BJ (cell line): Measurements from ENCODE around the gene TMEM185B. TPM values are rescaled to one million over a fixed set of nuclear protein-coding genes. Genes with fewer than 3 reads are reported as not detected.

ENCODE experiments used
- CTCF ChIA-PET: fragments of 350-600 bp; formaldehyde crosslinking; extraction: SDS; loops from one replicate; lab custom pipeline; 2021; ENCODE audit warnings: antibody characterized with exemption, inconsistent platforms; lab: Yijun Ruan, JAX
- POLR2A ChIA-PET: fragments of 300-600 bp; sonication (Branson Sonifier 250); formaldehyde crosslinking; extraction: SDS; loops from one replicate; lab custom pipeline; 2021; ENCODE audit warnings: antibody characterized with exemption; lab: Charles Lee
- DNase-seq: peaks from one replicate; pipeline ENCODE4 v3.0.0-alpha.2; 2011; ENCODE audit warnings: low read depth
- H3K27me3 ChIP-seq: 2 replicates; pipeline ENCODE4 v1.6.0; 2011; ENCODE audit warnings: low read length; ENCODE audit not compliant: control insufficient read depth, insufficient read depth
- H3K36me3 ChIP-seq: 2 replicates; pipeline ENCODE4 v1.5.1; 2011; ENCODE audit warnings: low read length; ENCODE audit not compliant: control insufficient read depth, insufficient read depth
- H3K4me3 ChIP-seq: 2 replicates; pipeline ENCODE4 v1.5.1; 2011; ENCODE audit warnings: low read depth, mild to moderate bottlenecking, control low read depth, low read length
- polyA plus RNA-seq: library from polyadenylated mRNA; depleted of rRNA; stranded (reverse); fragments of >200 nt; gene quantifications from 2 replicates; pipeline ENCODE4 v1.2.3, GENCODE V29; 2011
- TF ChIP-seq, protein P1 (sequence below): IDR thresholded peaks from 2 replicates; pipeline ENCODE4 v1.5.1; 2011; ENCODE audit warnings: low read depth, mild to moderate bottlenecking, control low read depth, inconsistent platforms, low read length, moderate library complexity; ENCODE audit not compliant: insufficient read depth

The TMEM185B gene
- polyA plus RNA-seq, 1 experiment: 32.0 TPM

DNA sequence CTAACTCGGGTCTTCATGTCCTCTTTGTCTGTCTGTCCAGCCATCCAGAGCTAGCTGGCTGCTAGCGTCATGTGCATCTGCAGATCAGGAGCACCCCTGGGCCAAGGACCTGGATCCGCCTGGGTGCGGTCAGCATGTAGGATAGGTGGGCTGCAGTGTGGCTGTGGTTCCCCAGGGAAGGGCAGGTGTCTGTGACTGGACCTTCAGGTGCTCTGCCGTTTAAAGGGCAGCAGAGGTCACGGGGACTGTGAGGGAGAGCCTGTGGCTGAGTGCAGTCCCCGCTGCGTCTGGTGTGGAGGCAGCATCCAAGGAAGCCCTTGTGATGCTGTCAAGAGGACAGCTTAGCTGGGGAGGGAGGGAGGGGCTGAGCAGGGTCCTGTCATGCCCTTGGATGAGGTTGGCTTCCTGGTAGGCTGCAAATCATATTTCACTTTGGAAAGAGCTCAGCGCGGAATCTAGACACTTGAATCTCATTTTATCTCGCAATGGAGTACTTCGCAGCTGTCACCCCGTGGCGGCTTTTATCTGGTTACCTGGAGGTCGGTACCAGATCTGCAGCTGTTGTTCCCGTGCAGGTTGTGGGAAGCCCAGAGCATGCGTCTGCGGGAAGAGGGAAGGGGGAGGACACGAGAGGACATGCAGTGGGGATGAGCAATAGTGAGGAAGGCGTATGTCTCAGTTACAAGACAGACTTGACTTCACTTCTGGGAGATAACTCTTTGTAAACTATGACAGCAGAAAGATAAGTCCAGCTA is 23.5 kb upstream of the TMEM185B start:
- no peak for DNase-seq
- no peaks in the 10 kb centered on the region for H3K27me3 ChIP-seq
- ChIA-PET POLR2A (no interaction called here), CTCF (interaction anchor here (0.8 to 1.5 kb wide), 2 partner anchors 11 to 66 kb away, joined by 4 to 6 read pairs; no protein-coding TSS in a partner anchor)
- TF ChIP-seq, protein P1, sequence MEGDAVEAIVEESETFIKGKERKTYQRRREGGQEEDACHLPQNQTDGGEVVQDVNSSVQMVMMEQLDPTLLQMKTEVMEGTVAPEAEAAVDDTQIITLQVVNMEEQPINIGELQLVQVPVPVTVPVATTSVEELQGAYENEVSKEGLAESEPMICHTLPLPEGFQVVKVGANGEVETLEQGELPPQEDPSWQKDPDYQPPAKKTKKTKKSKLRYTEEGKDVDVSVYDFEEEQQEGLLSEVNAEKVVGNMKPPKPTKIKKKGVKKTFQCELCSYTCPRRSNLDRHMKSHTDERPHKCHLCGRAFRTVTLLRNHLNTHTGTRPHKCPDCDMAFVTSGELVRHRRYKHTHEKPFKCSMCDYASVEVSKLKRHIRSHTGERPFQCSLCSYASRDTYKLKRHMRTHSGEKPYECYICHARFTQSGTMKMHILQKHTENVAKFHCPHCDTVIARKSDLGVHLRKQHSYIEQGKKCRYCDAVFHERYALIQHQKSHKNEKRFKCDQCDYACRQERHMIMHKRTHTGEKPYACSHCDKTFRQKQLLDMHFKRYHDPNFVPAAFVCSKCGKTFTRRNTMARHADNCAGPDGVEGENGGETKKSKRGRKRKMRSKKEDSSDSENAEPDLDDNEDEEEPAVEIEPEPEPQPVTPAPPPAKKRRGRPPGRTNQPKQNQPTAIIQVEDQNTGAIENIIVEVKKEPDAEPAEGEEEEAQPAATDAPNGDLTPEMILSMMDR: no peak
- H3K4me3 ChIP-seq: no peak overlapping the region
- no peaks in the 10 kb centered on the region for H3K36me3 ChIP-seq

DNA sequence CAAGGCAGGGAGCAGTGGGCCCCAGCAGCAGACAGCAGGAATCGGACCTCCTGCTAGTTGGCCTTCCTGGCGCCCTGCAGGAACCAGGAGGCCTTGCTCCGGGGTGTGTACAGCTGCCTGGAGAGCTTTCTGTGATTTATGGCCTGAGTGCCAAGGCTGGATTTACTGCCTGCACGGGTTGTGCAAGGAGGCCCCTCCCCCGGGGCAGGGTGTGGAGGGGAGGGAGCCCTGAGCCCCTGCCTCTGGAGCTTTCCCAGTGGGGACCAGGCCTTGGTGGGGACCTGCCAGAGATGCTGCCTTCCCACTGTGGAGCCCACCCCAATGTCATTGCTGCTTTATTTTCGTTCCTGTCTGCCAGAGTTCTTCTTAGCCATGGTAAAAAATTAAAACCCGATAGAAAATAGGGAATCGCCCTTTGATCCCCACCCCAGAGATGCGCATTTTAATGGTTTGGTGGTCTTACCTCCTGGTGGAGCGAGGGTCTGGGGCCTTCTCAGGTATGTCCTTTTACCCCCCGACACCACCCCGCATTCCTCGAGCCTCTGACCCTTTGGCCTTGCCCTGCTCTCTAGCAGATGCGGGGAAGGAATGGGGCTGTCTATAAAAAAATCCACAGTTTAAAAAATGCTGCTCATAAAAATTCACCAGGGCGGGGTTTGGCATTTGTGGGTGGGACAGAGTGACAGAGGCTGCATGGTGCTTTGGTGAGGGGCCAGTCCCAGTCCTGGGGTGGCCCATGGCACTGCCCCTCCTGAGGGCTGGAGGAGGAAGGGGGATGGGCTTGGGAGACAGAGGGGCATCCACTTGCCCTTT is 22.5 kb upstream of the TMEM185B start:
- no peaks in the 10 kb centered on the region for H3K36me3 ChIP-seq
- no peak overlapping the region for H3K4me3 ChIP-seq
- ChIA-PET POLR2A (no interaction called here), CTCF (interaction anchor here (0.7 kb wide), 1 partner anchor 504 kb away, joined by 3 read pairs; no protein-coding TSS in a partner anchor)
- DNase-seq: no peak
- TF ChIP-seq, protein P1: no peak
- no peaks in the 10 kb centered on the region for H3K27me3 ChIP-seq

DNA sequence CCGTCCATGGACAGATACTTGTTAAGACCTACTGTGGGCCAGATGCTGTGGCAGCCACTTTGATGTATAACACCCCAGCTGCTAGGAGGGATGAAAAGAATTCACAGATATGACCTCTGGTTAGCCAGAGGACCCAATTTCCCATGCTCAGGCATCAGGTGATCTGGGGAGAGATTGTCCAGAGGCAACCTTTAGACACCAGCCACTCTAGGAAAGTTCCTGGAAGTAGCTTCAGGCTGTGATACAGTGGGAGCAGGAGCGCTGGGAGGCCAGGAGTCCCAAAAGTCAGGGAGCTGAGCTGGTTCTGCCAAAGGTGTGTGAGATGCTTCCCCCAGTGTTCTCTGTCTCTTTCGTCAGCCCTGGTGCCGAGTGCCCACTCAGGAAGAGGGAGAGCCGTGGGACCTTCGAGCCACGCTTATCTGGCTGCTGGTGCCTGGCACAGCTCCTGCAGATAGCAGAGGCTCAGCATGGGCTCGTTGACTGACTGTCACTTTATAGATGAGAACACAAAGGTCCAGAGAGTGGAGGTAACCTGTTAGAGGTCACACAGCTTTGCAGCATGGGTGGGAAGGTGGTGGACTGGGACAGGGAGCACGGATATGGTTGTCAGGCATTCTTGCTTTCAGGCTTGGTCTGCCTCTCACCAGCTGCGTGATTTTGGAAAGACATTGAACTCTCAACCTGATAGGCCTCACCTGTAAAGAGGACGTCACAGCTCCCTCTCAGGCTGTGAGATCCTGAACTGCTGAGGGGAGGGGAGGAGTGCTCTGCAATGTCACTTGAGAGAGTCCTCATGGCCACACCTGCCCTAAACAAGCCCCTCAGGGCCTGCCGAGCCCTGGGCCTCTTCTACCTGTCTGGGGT is 21.7 kb upstream of the TMEM185B start:
- ChIA-PET CTCF (interaction anchor here (0.7 to 1.0 kb wide), 2 partner anchors 98 to 503 kb away, joined by 3 read pairs; no protein-coding TSS in a partner anchor), POLR2A (no interaction called here)
- Histone ChIP-seq H3K27me3 (no peaks in the 10 kb centered on the region), H3K36me3 (no peaks in the 10 kb centered on the region), H3K4me3 (no peak overlapping the region)
- TF ChIP-seq, protein P1: no peak
- DNase-seq: no peak

DNA sequence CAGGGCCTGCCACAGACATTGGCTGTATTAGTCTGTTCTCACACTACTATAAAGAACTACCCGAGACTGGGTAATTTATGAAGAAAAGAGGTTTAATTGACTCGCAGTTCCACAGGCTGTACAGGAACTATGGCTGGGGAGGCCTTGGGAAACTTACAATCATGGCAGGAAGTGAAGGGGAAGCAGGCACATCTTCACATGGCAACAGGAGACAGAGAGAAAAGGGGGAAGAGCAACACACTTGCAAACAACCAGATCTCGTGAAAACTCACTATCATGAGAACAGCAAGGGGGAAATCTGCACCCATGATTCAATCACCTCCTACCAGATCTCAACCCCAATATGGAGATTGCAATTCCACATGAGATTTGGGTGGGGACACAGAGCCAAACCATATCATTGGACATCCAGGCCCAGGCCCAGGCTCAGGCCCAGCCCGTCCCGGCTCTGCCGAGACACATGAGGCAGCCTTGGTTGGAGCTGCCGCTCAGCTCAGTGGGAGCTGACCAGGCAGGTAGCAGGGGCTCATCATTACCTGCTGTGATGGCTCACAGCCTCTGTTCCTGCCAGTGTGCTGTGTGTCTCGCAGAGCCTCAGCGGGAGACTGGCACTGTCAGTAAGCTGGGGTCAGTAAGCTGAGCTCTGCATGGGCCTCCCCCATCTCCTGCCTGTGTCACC is 20.8 kb upstream of the TMEM185B start:
- no peaks in the 10 kb centered on the region for H3K36me3 ChIP-seq
- ChIA-PET POLR2A (no interaction called here), CTCF (interaction anchor here (1.0 kb wide), 2 partner anchors 69 to 99 kb away, joined by 3 read pairs; no protein-coding TSS in a partner anchor)
- no peak overlapping the region for H3K4me3 ChIP-seq
- TF ChIP-seq, protein P1: no peak
- no peak for DNase-seq
- no peaks in the 10 kb centered on the region for H3K27me3 ChIP-seq
